NOMO-1 treated with DMSO at 0.1 percent for 48 hours (cell line): ENCODE measurements around the gene LEFTY1.
A peak's percentile ranks its signal among the peaks of the same experiment; 100 is the strongest.

ENCODE experiments used
- DNase-seq: peaks from one replicate; lab custom pipeline; 2025; ENCODE audit not compliant: unreplicated experiment; lab: John Stamatoyannopoulos, UW

The LEFTY1 gene

DNA sequence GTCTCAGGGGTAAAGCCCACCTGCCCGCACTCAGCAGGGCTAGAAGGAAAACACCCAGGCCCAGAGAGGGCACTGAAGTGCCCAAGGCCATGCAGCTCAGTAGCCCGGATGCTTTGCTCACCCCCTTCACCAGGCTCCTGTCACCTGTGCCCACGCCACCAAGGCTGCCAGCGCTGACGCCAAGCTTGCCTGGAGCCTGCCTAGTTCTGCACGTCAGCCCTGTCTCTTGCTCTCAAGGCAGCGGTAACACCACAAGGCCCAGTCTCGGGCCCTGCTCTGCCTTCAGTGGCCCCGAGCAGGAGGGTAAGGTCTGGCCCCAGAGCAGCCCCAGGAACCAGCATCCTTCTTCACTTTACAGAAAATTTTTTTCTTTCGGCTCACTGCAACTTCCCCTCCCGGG, 14.5 kb downstream of the LEFTY1 start:
- no peak for DNase-seq

DNA sequence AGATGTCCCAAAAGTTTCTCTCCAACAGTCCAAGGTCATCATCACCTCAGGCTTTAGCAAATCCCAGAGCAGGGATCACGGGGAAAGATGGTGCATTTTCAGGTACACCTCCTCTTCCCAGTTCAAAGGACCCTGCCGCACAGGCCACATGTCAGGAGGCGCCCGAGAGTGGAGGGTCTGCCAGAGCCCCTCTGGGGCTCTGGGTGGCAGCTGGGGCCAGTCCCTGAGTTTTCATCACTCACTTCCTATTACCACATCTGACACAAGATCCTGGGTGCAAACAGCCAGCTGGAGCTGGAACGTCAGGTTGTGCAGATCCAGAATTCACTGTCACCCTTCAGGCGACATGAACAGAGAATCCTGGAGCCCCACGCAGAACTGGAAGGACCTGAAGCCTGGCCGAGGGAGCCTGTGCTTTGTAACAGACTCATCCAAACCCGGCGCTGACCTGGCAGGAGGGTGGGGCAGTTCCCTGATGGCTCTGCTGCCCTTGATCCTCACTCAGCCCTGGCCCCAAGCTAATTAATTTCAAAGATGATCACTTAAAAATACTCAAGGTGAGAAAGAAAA, 15.6 kb downstream of the LEFTY1 start:
- no peak for DNase-seq

DNA sequence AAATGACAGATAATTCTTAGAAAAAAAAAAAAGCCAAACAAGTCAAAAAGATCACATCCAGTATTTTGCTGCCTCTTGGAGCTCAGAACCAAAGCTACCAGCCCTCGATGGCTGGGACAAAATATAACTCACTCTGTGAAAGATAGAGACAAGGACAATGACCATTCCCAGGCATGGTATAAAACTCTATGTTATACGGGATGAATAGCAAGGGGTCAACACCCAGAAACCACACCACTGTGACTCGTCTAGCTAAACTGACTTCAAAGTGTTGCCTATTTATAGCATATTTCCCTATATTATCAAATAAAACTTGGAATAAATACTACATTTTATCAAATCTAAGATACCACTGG, 16.9 kb downstream of the LEFTY1 start:
- DNase-seq: no peak

DNA sequence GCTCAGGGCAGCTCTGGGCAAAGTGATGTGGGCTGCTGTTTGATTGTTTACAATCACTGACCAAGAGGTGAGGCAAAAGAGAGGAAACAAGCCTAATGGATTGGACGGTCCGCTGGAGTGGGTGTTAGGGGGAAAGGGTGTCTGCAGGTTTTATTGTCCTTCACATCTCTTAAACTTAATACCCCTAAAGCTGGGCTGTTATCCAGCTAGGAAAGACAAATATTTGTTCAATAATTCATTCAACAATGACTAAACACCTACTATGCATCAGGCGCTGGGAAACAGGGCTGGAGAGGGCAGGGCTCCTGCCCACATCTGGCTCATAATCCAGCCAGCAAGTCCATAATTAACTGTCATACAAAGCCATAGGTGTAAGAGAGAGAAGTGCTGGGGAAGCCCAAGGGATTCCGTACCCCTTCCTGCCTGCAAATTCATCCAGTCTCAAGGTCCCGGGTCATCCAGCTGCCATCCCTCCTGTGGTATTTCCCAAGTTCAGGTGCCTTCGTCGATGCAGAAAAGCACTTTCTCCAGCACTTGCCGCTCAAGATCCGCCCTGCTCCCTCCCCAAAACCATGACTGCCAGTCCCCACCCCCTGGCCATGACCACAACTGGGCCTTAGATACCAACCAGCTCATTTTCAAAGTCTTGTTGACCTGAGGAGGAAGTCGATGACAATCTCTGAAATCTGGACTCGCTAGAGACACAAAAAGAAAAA, 17.4 kb downstream of the LEFTY1 start:
- DNase-seq: no peak

DNA sequence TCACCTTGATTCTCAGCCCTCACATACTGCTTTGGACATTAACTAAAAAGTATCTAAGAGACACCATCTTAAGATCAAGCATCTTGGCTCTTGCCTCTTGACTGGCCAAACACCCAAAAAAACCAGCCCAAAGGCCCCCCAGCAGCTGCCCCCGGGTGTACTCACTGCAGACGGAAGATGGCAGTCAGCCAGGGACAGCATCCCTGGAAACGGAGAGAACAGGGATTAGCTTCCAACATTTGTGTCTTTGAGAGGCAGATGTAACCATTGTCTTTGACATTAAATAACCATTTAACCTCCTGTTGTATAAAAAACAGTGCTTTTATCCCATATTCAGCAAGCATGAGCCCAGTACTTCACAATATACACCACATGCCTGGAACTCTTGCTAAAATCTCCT, 18.0 kb downstream of the LEFTY1 start:
- no peak for DNase-seq

- no peak for DNase-seq
These were observed 20.2 kb downstream of the LEFTY1 start for GRCh38 chr1:225868631-225869330.

- DNase-seq: no peak
These were observed 22.0 kb downstream of the LEFTY1 start for GRCh38 chr1:225866981-225867380.

DNA sequence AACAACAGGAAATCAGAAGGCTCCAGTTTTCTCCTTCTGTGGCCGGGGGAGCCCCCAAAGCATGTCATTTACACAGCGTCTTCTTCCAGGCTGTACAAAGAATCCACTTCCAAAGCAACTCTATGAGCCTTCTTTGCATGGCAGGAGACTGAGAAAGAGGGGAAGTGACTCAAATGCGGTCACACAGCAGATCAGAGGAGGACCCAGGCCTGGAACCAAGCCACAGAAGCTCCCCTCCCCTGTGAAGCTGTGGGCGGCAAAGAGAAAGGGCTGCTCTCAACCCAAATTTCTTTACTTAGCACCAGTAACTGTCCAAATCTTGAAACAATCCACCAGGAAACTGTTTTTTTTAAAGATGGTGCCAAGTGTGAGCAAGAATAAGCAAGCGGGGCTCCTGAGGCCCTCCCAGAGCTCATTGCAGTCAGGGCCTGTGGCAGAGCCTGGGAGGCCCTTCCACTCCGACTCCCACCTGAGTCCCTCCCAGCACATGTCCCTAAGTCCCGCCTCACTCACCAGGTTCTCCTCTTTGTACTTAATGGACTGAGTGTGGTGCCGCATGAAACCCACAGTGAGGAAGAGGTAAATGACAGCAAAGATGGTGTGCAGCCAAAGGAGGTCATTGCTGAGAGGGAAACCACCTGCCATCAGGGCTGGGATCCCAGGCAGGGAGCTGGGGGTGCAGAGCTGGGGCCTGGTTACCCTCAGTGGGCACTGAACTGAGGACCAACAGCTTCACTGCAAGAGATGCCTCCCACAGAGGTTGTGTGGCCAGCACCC, 22.7 kb downstream of the LEFTY1 start:
- peak; percentile 90 for DNase-seq

- no peak for DNase-seq
These were observed 23.4 kb downstream of the LEFTY1 start for GRCh38 chr1:225865514-225865913.

DNA sequence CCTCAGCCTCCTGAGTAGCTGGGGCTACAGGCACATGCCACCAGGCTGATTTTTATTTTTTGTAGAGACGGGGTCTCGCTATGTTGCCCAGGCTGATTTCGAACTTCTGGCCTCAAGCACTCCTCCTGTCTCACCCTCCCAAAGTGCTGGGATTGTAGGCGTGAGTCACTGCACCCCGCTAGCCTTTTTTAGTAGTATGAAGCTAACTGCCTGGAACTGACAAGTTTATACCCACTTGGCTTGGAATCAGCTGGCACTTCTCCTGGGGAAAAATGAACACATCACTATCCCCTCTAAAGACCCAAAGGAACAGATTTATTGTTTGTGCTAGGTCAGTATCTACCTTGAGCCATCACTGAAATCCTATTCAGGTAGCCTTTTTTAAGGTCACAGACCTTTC, 25.8 kb downstream of the LEFTY1 start:
- no peak for DNase-seq

- DNase-seq: no peak
These were observed 26.4 kb downstream of the LEFTY1 start for GRCh38 chr1:225862581-225862950.

- no peak for DNase-seq
These were observed 26.9 kb downstream of the LEFTY1 start for GRCh38 chr1:225861834-225862580.

DNA sequence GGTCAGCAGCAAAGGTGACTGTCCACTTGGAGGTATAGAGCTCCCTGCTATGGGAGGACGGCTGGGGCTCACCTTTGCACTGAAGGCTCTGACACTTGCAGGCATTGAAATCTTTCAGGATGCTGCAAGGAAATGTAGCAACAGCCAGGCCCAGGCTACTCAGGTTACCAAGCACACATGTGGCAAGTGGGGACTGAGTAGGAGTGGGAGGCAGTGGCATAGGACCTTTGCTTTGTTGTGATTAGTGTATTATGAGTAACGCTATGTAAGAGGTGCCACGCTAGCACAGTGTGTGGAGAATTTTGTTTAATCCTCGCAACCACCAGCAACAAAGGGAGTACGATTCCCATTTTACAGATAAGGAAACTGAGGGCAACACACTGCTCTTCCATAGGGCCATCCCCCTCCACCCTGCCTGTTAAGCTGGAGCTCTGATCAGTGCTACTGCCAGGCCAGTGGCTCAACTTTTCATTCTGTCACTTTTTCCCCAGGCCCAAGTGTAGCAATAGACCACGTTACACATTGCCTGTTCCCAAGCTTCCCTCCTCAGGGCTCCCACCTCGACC, 28.0 kb downstream of the LEFTY1 start:
- DNase-seq: no peak

- no peak for DNase-seq
These were observed 28.8 kb downstream of the LEFTY1 start for GRCh38 chr1:225860107-225860506.

DNA sequence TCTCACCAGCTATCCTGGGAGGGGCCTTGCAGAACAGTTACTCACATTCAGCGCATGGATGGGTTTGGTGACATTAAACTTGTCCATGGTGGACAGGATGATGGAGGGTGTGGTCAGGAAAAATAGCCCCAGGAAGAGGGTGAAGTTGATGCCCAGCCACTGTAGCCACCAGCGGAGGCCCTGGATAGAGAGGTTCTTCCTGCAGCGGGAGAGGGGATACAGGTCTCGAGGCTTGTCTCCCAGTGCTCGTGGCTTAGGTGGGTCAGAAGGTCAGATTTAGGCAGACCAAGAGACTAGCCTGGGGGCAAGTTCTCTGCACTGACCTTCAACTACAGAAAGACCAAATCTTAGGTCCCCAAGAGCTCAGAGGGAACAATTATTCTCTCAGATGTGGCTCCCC, 29.8 kb downstream of the LEFTY1 start:
- no peak for DNase-seq

- DNase-seq: no peak
These were observed 31.7 kb downstream of the LEFTY1 start for GRCh38 chr1:225857256-225857655.

GRCh38 chr1:225855503-225856300, 33.2 kb downstream of the LEFTY1 start:
- DNase-seq: peak; percentile 55

- DNase-seq: no peak
These were observed 35.5 kb downstream of the LEFTY1 start for GRCh38 chr1:225853441-225853840.

- no peak for DNase-seq
These were observed 36.4 kb downstream of the LEFTY1 start for GRCh38 chr1:225852413-225853124.
